GM18519 (cell line): ENCODE results near the gene ADIPOR2.
"Not testable (repeated sequence)": the region's sequence is repeated elsewhere in the genome, so short reads cannot be mapped to it uniquely, and the experiment has no call there.

ENCODE experiments used
- ATAC-seq: cut with Tn5 transposase; IDR thresholded peaks from one replicate; pipeline ENCODE4 v1.9.1; 2021; ENCODE audit warnings: mild to moderate bottlenecking, moderate library complexity; ENCODE audit not compliant: unreplicated experiment, low FRiP score

ADIPOR2 gene

GRCh38 chr12:1809591-1810190, 118.8 kb downstream of the ADIPOR2 start:
- ATAC-seq, result no peak

GRCh38 chr12:1810201-1810930, 119.5 kb downstream of the ADIPOR2 start:
- ATAC-seq, result no peak

- no peak for ATAC-seq
Observed at GRCh38 chr12:1810931-1811280, 120.0 kb downstream of the ADIPOR2 start.

GRCh38 chr12:1811281-1811947, 120.5 kb downstream of the ADIPOR2 start:
- ATAC-seq, result no peak

GRCh38 chr12:1811948-1812291, 121.0 kb downstream of the ADIPOR2 start:
- no peak for ATAC-seq

GRCh38 chr12:1812650-1813302, 121.9 kb downstream of the ADIPOR2 start:
- ATAC-seq, result no peak

- no peak for ATAC-seq
Observed at GRCh38 chr12:1814266-1814665, 123.4 kb downstream of the ADIPOR2 start.

- ATAC-seq, result no peak
Observed at GRCh38 chr12:1815108-1815507, 124.2 kb downstream of the ADIPOR2 start.

GRCh38 chr12:1815814-1816729, 125.2 kb downstream of the ADIPOR2 start:
- ATAC-seq, result no peak

GRCh38 chr12:1816730-1817348, 126.0 kb downstream of the ADIPOR2 start:
- no peak for ATAC-seq

- not testable (repeated sequence) for ATAC-seq
Observed at GRCh38 chr12:1817928-1818327, 127.1 kb downstream of the ADIPOR2 start.

- ATAC-seq, result no peak
Observed at GRCh38 chr12:1819050-1819449, 128.2 kb downstream of the ADIPOR2 start.

- no peak for ATAC-seq
Observed at GRCh38 chr12:1819571-1819970, 128.7 kb downstream of the ADIPOR2 start.

- ATAC-seq, result no peak
Observed at GRCh38 chr12:1820191-1820895, 129.5 kb downstream of the ADIPOR2 start, which contains the start of gene LRTM2. Gene LRTM2, plus strand, starts transcription at chr12:1820565. Its CDS starts 7,584 bp downstream, at chr12:1828149.

GRCh38 chr12:1820896-1821291, 130.0 kb downstream of the ADIPOR2 start:
- ATAC-seq, result no peak

GRCh38 chr12:1821805-1822204, 130.9 kb downstream of the ADIPOR2 start:
- ATAC-seq, result no peak

GRCh38 chr12:1822699-1823098, 131.8 kb downstream of the ADIPOR2 start:
- no peak for ATAC-seq

- no peak for ATAC-seq
Observed at GRCh38 chr12:1823237-1823636, 132.4 kb downstream of the ADIPOR2 start.

- no peak for ATAC-seq
Observed at GRCh38 chr12:1825382-1826102, 134.7 kb downstream of the ADIPOR2 start.
